ENCODE measurements around the gene DIRAS1. TPM values are rescaled to one million over a fixed set of nuclear protein-coding genes. Genes with fewer than 3 reads are reported as not detected.

DIRAS1 gene
- total and polyA plus RNA-seq, 2 of the 8 experiments (the other 6 are each of a cell fraction or from before 2014, with no cell fraction given), result 20.2 to 22.3 TPM

GRCh38 chr19:2729943-2730818 lies 9.0 kb upstream of the DIRAS1 start:
- no peak overlapping the region for H3K23ac ChIP-seq (ENCODE audit: insufficient read length)
- H3K23me2 ChIP-seq (ENCODE audit: low read depth, low read length), result no peaks in the 10 kb centered on the region
- no peak overlapping the region for H3K18ac ChIP-seq (ENCODE audit: extremely low read depth, low read length)
- 88% methylated on average over 26 of the region's 26 CpGs; no CpG with 5 or more reads in 1 of the 2 experiments for WGBS, 2 experiments (ENCODE audit: extremely low coverage in 1 of 2, insufficient coverage in 1 of 2, insufficient read length in 1 of 2, insufficient replicate concordance in 2 of 2, low coverage in 1 of 2, low lambda C conversion rate in 2 of 2, missing lambda C conversion rate in 1 of 2)
- no peak overlapping the region for H2BK12ac ChIP-seq (ENCODE audit: low read depth, low read length)
- H4K8ac ChIP-seq (ENCODE audit: extremely low read depth, insufficient read depth, low read length), result no peak overlapping the region
- H3K79me1 ChIP-seq (ENCODE audit: low read depth, low read length), result no peaks in the 10 kb centered on the region
- H3K4me3 ChIP-seq (ENCODE audit: extremely low read depth in 1 of 4, insufficient read depth in 2 of 4, low read depth in 3 of 4, low read length in 4 of 4), result no peak overlapping the region
- H3K14ac ChIP-seq (ENCODE audit: insufficient read length), result no peak overlapping the region
- ChIA-PET POLR2A (ENCODE audit: partially characterized antibody) (interaction anchor here (0.6 to 1.2 kb wide), 5 partner anchors 16 to 460 kb away, joined by 3 read pairs; no protein-coding TSS in a partner anchor), CTCF (ENCODE audit: partially characterized antibody) (interaction anchor here (0.6 to 3.0 kb wide), 3 partner anchors 82 to 690 kb away, joined by 3 to 14 read pairs (median 4); no protein-coding TSS in a partner anchor)
- H3K36me3 ChIP-seq (ENCODE audit: control insufficient read depth in 2 of 4, insufficient read depth in 4 of 4, low read length in 3 of 4), result peaks cover 0 to 12% (median 0%) of the 10 kb centered on the region in 4 experiments; a peak in 3 of 8 replicates
- no peak overlapping the region for H3K9ac ChIP-seq (replicated peaks in 1 of 4; ENCODE audit: extremely low read depth in 1 of 4, low read depth in 3 of 4, low read length in 3 of 4)
- no peak overlapping the region for H2BK20ac ChIP-seq (ENCODE audit: low read length)
- FAIRE-seq, result no peak
- H2AK5ac ChIP-seq (ENCODE audit: low read depth, low read length), result no peak overlapping the region
- H2AFZ ChIP-seq (ENCODE audit: low read length), result no peak overlapping the region
- H4K20me1 ChIP-seq (replicated peaks in 1 of 2; ENCODE audit: control insufficient read depth in 1 of 2, insufficient read depth in 2 of 2, low read length in 2 of 2), result peaks cover 2 to 15% of the 10 kb centered on the region in 2 experiments
- no peaks in the 10 kb centered on the region; a peak in 2 of 7 replicates for H3K27me3 ChIP-seq (replicated peaks in 1 of 4; ENCODE audit: control insufficient read depth in 3 of 4, extremely low read depth in 1 of 4, insufficient read depth in 3 of 4, low read length in 3 of 4)
- H3K56ac ChIP-seq (replicated peaks; ENCODE audit: insufficient read length, low read depth, low read length), result no peak overlapping the region
- H3K79me2 ChIP-seq (ENCODE audit: control insufficient read depth in 1 of 2, insufficient read depth in 2 of 2, low read length in 2 of 2), result no peaks in the 10 kb centered on the region
- DNase-seq (ENCODE audit: low read depth in 1 of 2, low spot score in 2 of 2), result no peak
- no peak overlapping the region for H2BK120ac ChIP-seq (replicated peaks; ENCODE audit: low read depth, low read length)
- H3K27ac ChIP-seq (ENCODE audit: low read depth, low read length), result no peak overlapping the region
- H2BK5ac ChIP-seq (ENCODE audit: low read depth, low read length), result no peak overlapping the region
- H3K4me1 ChIP-seq (replicated peaks in 1 of 4; ENCODE audit: control insufficient read depth in 3 of 4, insufficient read depth in 4 of 4, low read length in 3 of 4), result peaks cover 0 to 5% (median 0%) of the 10 kb centered on the region in 4 experiments; a peak in 1 of 7 replicates
- no peak overlapping the region for H4K5ac ChIP-seq (ENCODE audit: insufficient read length, low read depth, low read length)
- H4K91ac ChIP-seq (replicated peaks; ENCODE audit: insufficient read length, low read length), result no peak overlapping the region
- no peak overlapping the region for H3K4ac ChIP-seq (replicated peaks; ENCODE audit: insufficient read length, low read depth, low read length)
- H2BK15ac ChIP-seq (ENCODE audit: low read length), result no peak overlapping the region
- no peak overlapping the region for H3K4me2 ChIP-seq (ENCODE audit: insufficient read depth in 1 of 2, low read depth in 2 of 2, low read length in 2 of 2)
- TF ChIP-seq ATF3 (IDR thresholded peaks at IDR 0.05; ENCODE audit: insufficient read depth, low read depth, low read length) (no peak), RAD21 (IDR thresholded peaks at IDR 0.05 in 1 of 2, conservative IDR thresholded peaks at IDR 0.05 in 1 of 2; ENCODE audit: low read depth in 2 of 2, low read length in 2 of 2) (no peak)
- no peaks in the 10 kb centered on the region for H3K9me3 ChIP-seq (ENCODE audit: insufficient read depth in 2 of 2, low read depth in 1 of 2, low read length in 1 of 2)

Data from H1 (cell line).